Astrocyte of the spinal cord (primary cell): Measurements from ENCODE around the gene MRC1.

ENCODE experiments used
- DNase-seq: peaks from one replicate; pipeline ENCODE4 v3.0.0; 2011; ENCODE audit warnings: low read depth, low spot score
- H3K4me3 ChIP-seq: 2 replicates; pipeline ENCODE4 v1.5.1; 2011; ENCODE audit warnings: low read depth, mild to moderate bottlenecking, low read length, moderate library complexity
- in situ Hi-C: cut with HindIII; loops from 2 replicates; pipeline ENCODE4 v1.10.0; 2017; ENCODE audit warnings: low sequenced_read_pairs
- TF ChIP-seq, protein P1 (sequence below): IDR thresholded peaks from 2 replicates; pipeline ENCODE4 v1.5.1; 2012; ENCODE audit warnings: low read depth, mild to moderate bottlenecking, low read length, inconsistent platforms

The MRC1 gene

DNA sequence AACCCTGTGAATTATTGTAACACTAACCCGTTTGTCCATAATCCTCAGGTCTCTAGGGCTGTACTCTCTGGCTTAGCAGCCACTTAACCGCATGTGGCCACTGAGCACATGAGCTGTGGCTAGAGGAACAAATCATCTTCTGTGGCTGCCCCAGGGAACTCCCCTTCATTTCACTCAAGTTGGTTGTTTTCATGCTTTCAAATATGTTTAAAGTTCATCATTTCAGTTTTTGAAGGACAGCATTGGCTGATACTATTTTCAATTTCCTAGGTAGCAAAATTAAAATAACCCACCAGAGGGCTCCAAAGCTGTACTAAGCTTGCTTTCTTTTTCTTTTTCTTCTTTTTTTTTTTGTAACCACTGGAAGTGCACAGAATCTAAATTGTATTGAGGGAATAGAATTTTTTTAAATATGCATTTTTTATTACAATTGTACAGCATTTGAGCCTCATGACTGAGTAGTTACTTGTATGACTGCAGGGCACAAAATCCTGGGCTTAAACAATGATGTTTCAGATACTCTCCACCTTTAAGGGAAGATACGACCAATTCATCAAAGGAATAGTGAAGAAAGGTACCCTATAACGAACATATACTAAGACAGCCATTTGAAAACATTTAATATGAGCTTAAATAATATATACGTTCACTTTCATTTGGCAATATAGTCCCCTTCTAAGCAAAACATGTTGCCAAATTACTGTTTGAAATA, 38.6 kb downstream of the MRC1 start:
- H3K4me3 ChIP-seq = no peak overlapping the region
- in situ Hi-C loops = no loop called here
- peak; percentile 41 for DNase-seq
- TF ChIP-seq, protein P1, sequence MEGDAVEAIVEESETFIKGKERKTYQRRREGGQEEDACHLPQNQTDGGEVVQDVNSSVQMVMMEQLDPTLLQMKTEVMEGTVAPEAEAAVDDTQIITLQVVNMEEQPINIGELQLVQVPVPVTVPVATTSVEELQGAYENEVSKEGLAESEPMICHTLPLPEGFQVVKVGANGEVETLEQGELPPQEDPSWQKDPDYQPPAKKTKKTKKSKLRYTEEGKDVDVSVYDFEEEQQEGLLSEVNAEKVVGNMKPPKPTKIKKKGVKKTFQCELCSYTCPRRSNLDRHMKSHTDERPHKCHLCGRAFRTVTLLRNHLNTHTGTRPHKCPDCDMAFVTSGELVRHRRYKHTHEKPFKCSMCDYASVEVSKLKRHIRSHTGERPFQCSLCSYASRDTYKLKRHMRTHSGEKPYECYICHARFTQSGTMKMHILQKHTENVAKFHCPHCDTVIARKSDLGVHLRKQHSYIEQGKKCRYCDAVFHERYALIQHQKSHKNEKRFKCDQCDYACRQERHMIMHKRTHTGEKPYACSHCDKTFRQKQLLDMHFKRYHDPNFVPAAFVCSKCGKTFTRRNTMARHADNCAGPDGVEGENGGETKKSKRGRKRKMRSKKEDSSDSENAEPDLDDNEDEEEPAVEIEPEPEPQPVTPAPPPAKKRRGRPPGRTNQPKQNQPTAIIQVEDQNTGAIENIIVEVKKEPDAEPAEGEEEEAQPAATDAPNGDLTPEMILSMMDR = peak; percentile 38

DNA sequence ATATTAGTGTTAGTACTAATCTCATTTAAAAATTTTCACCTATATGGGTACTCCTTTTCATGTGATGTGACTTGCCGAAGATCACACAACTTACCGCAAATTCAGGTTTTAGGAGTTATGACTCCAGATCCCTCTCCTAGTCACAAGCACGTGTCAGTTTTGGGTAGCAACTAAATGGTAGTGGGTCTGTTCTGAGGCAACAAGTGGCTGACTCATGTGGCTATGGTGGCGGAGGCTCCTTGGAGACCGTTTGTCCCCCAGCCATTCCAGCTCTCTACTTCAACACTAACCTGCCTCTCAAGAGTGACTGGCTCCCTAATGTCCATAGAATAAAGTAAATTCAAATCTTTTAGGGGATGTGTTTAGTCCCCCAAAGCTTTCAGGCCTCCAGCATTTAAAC, 39.5 kb downstream of the MRC1 start:
- DNase-seq = no peak
- in situ Hi-C loops = no loop called here
- TF ChIP-seq, protein P1 = no peak
- H3K4me3 ChIP-seq = no peak overlapping the region

DNA sequence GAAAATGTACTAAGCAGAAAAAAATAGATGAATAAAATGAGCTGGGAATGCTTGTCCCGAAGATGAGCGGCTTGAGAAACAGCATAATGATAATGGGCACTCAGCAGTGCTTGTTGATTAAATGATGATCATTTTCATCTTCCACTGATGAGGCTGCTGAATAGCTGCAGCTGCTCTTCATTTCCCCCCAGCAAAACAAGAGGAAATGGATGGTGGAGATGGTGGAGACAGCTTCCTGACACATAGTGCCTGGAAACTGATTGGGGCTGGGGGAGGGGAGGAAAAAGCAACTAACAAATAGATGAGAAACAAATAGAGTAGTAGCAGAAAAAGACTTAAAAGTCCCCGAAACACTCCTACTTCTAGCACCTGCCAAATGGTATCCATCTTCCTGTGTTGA, 41.4 kb downstream of the MRC1 start:
- in situ Hi-C loops = no loop called here
- TF ChIP-seq, protein P1 = no peak
- H3K4me3 ChIP-seq = no peak overlapping the region
- DNase-seq = no peak

DNA sequence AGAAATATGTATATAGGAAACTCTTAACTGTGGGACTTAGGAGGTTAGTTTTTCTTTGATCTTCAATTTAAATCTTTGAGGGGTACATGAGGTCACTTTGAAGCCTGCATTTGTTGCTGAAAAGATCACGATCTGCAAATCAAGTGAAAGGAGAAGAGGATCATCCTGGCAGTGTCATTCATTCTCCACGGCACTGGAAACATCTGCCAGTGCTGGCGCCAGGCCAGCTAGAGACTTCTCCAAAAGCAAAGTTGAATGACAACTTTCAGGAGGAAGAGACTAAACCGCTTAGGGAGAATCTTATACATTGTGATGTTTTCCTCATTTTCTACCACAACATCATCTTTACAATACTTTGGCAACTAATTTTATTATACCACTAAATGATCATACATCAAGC, 42.5 kb downstream of the MRC1 start:
- TF ChIP-seq, protein P1 = no peak
- no peak for DNase-seq
- in situ Hi-C loops = no loop called here
- H3K4me3 ChIP-seq = no peak overlapping the region

DNA sequence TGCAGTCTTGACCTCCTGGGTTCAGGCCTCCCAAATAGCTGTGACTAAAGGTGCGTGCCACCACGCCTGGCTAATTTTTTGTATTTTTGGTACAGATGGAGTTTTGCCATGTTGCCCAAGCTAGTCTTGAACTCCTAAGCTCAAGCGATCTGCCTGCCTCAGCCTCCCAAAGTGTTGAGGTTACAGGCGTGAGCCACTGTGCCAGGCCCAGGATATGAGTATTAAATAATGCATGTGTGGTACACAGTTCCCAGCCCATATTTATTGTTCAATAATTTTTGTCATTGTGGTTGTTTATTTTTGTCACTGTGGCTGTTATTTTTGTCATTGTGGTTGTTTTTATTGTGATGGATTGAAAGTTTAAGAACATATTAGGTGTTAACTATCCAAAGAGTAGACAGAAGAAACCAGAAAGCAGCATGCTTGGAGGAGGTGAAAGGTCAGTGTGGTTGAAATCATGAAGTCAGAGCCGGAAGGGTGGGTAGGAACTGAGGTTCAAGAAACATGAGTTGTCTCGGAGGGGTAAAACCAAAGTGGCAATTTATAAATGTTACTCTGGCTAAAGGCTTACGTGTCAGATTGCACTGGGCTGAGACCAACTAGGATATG, 45.0 kb downstream of the MRC1 start:
- DNase-seq = no peak
- in situ Hi-C loops = no loop called here
- H3K4me3 ChIP-seq = no peak overlapping the region
- TF ChIP-seq, protein P1 = no peak

DNA sequence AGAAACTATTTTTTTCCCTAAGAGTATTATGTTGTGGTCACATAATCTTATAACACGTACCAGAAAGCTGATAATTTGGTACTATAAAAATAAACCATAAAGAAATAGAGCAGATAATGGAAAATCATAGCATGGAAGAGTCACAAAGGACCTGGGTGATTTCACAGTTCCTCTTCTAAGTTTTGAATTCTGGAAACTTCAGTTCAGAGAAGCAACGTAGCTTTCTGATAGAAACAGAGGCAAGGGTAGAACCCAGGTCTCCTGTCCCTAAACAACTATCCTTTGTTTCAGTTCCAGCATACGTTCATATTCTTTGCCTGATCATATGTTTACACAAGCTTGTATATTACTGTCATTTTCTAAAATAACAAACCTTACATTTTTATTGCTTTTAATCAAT, 47.9 kb downstream of the MRC1 start:
- H3K4me3 ChIP-seq = no peak overlapping the region
- DNase-seq = no peak
- TF ChIP-seq, protein P1 = no peak
- in situ Hi-C loops = no loop called here
